Left ventricle myocardium inferior (tissue), 1 donor: ENCODE results near the gene DNAH8. TPM values are rescaled to one million over a fixed set of nuclear protein-coding genes. Genes with fewer than 3 reads are reported as not detected.

Source experiments
- DNase-seq: peaks from one replicate; pipeline ENCODE4 v3.0.0-alpha.2; 2020
- H3K27ac ChIP-seq: fragments of 200-600 bp; replicated peaks from 2 replicates; pipeline ENCODE4 v1.8.0; 2021
- H3K27me3 ChIP-seq: fragments of 200-600 bp; 2 replicates; pipeline ENCODE4 v1.8.0; 2021; ENCODE audit warnings: low read depth
- H3K36me3 ChIP-seq: fragments of 200-600 bp; 2 replicates; pipeline ENCODE4 v1.8.0; 2021
- H3K4me1 ChIP-seq: fragments of 200-600 bp; 2 replicates; pipeline ENCODE4 v1.8.0; 2021
- H3K4me3 ChIP-seq: fragments of 200-600 bp; 2 replicates; pipeline ENCODE4 v1.8.0; 2021; ENCODE audit warnings: mild to moderate bottlenecking, moderate library complexity
- H3K9me3 ChIP-seq: fragments of 200-600 bp; replicated peaks from 2 replicates; pipeline ENCODE4 v1.8.0; 2021
- CTCF ChIP-seq: fragments of 200-600 bp; IDR thresholded peaks from 2 replicates; pipeline ENCODE4 v1.8.0; 2021; ENCODE audit warnings: antibody characterized with exemption, mild to moderate bottlenecking, borderline replicate concordance
- intact Hi-C: fragments of 100-400 bp; cut with micrococcal nuclease; formaldehyde crosslinking; loops from one replicate; pipeline ENCODE4 v1.11.0; 2022
- total RNA-seq: library from RNA; stranded (reverse); fragmentation: NEBNext Ultra II Directional; extraction: Animal tissue kit (Norgen Biotek cat#: 25700); gene quantifications from one replicate; pipeline ENCODE4 v1.2.1, GENCODE V29; 2021
- donor health status: DM: no; HTN: yes; CAD: no; lungs with severe emphysema.

The DNAH8 gene
- total RNA-seq, 1 donor from 2014 or later, result 0.03 TPM

GRCh38 chr6:38937839-38938613 lies 222.9 kb downstream of the DNAH8 start:
- Histone ChIP-seq H3K27ac (no peak overlapping the region), H3K27me3 (peaks cover 26% of the 10 kb centered on the region), H3K4me3 (no peak overlapping the region), H3K4me1 (no peaks in the 10 kb centered on the region), H3K36me3 (no peaks in the 10 kb centered on the region), H3K9me3 (peaks cover 3% of the 10 kb centered on the region)
- TF ChIP-seq CTCF, result no peak
- intact Hi-C loops, result no loop called here
- DNase-seq, result no peak

DNA sequence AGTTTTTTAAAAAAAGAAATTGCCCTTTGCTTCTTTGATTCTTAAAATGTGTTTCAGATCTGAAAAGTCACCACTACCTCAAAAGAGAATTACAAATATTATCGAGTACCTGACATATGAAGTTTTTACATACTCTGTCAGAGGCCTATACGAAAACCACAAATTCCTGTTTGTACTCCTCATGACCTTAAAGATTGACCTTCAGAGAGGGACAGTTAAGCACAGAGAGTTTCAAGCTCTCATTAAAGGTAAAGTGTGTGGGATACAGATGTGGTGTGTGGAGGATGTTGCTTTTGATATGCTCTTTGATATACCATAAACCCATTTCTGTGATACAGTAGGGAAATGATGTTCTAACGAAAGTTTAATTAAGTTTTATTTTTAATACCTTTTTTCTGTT lies 223.6 kb downstream of the DNAH8 start:
- intact Hi-C loops, result no loop called here
- Histone ChIP-seq H3K4me3 (no peak overlapping the region), H3K27me3 (peaks cover 29% of the 10 kb centered on the region), H3K27ac (no peak overlapping the region), H3K36me3 (no peaks in the 10 kb centered on the region), H3K4me1 (no peaks in the 10 kb centered on the region), H3K9me3 (peaks cover 3% of the 10 kb centered on the region)
- TF ChIP-seq CTCF, result no peak
- no peak for DNase-seq

DNA sequence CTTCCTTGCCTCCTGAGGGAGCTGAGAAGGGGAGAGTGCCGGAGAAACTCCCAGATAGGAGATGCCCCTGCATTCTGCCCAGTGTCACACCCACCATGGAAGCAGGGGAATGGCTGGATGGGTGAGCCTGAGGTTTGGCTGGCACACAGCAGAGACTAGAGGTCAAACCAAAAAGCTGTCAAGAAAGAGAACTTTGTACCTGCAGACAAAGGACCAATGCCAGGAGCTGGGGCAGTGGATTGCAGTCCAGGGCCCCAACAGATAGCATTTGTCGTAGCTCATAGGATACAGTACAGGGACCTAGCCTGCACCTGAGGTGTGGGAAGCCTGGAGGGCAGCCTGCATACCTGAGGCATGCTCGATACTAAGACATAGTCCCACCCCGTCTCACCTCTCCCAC lies 227.3 kb downstream of the DNAH8 start:
- no peak for TF ChIP-seq CTCF
- Histone ChIP-seq H3K27ac (no peak overlapping the region), H3K4me3 (no peak overlapping the region), H3K4me1 (no peaks in the 10 kb centered on the region), H3K27me3 (peaks cover 33% of the 10 kb centered on the region), H3K9me3 (peaks cover 3% of the 10 kb centered on the region), H3K36me3 (no peaks in the 10 kb centered on the region)
- intact Hi-C loops, result no loop called here
- DNase-seq, result no peak

- Histone ChIP-seq H3K4me3 (no peak overlapping the region), H3K36me3 (no peaks in the 10 kb centered on the region), H3K27me3 (peaks cover 33% of the 10 kb centered on the region), H3K9me3 (peaks cover 3% of the 10 kb centered on the region), H3K4me1 (no peaks in the 10 kb centered on the region), H3K27ac (no peak overlapping the region)
- no peak for TF ChIP-seq CTCF
- no peak for DNase-seq
- intact Hi-C loops, result no loop called here
Measured at GRCh38 chr6:38942965-38943364, 227.9 kb downstream of the DNAH8 start.

- no peak overlapping the region for H3K27ac ChIP-seq
- H3K4me1 ChIP-seq, result no peaks in the 10 kb centered on the region
- no peaks in the 10 kb centered on the region for H3K36me3 ChIP-seq
- DNase-seq, result no peak
- H3K27me3 ChIP-seq, result peaks cover 33% of the 10 kb centered on the region
- H3K4me3 ChIP-seq, result no peak overlapping the region
- intact Hi-C loops, result no loop called here
- no peaks in the 10 kb centered on the region for H3K9me3 ChIP-seq
- TF ChIP-seq CTCF, result no peak
Measured at GRCh38 chr6:38943964-38944363, 228.9 kb downstream of the DNAH8 start.
